SK-N-SH (cell line): ENCODE data around the gene RAB3C. TPM values are rescaled to one million over a fixed set of nuclear protein-coding genes. Genes with fewer than 3 reads are reported as not detected.
A peak's percentile ranks its signal among the peaks of the same experiment; 100 is the strongest.

Experiments used
- CTCF ChIA-PET: fragments of 300-600, 350-600 bp; formaldehyde crosslinking; extraction: SDS; loops from one replicate; lab custom pipeline; 2021; lab: Yijun Ruan, JAX
- POLR2A ChIA-PET: fragments of 350-600 bp; sonication (Branson Sonifier 250); formaldehyde crosslinking; extraction: SDS; loops from one replicate; lab custom pipeline; 2020; ENCODE audit warnings: antibody characterized with exemption, inconsistent platforms; lab: Yijun Ruan, JAX
- DNase-seq: peaks from one replicate; pipeline ENCODE4 v3.0.0; 2012
- H2AFZ ChIP-seq: fragments of 200-600 bp; sonication (generic); 2 replicates; pipeline ENCODE4 v1.8.1; 2016; ENCODE audit warnings: antibody characterized with exemption, mild to moderate bottlenecking, low read depth
- H3F3A ChIP-seq: fragments of 200-600 bp; sonication (generic); replicated peaks from 2 replicates; pipeline ENCODE3; 2016; ENCODE audit warnings: antibody characterized with exemption, mild to moderate bottlenecking; ENCODE audit not compliant: insufficient read depth
- H3K27ac ChIP-seq, 2 experiments: fragments of 200-500 bp in 1 of 2; fragments of 200-600 bp in 1 of 2; sonication (Bioruptor generic) in 1 of 2; sonication (generic), shearing (Covaris generic) in 1 of 2; 2 replicates each; pipeline versions ENCODE4 v1.5.1 to v1.6.1; 2014 to 2016; ENCODE audit warnings: low read depth in 2 of 2, inconsistent platforms in 1 of 2, low read length in 1 of 2, mild to moderate bottlenecking in 1 of 2, mixed read lengths in 1 of 2
- H3K27me3 ChIP-seq: fragments of 200-600 bp; sonication (generic), shearing (Covaris generic); 2 replicates; pipeline ENCODE4 v1.6.1; 2016; ENCODE audit warnings: mixed run types; ENCODE audit not compliant: insufficient read depth
- H3K36me3 ChIP-seq, 2 experiments: fragments of 200-500 bp in 1 of 2; fragments of 200-600 bp in 1 of 2; sonication (Bioruptor generic) in 1 of 2; sonication (generic) in 1 of 2; replicated peaks in 1 of 2; 2 replicates each; pipeline versions ENCODE3 to v1.5.1; 2014 to 2016; ENCODE audit warnings: low read length in 1 of 2, mild to moderate bottlenecking in 1 of 2; ENCODE audit not compliant: insufficient read depth in 2 of 2, control insufficient read depth in 1 of 2
- H3K4me1 ChIP-seq, 2 experiments: fragments of 200-500 bp in 1 of 2; fragments of 200-600 bp in 1 of 2; sonication (Bioruptor generic) in 1 of 2; sonication (generic), shearing (Covaris generic) in 1 of 2; 2 replicates each; pipeline versions ENCODE4 v1.5.1 to v1.6.1; 2014 to 2016; ENCODE audit warnings: low read depth in 1 of 2, low read length in 1 of 2, mixed run types in 1 of 2; ENCODE audit not compliant: insufficient read depth in 2 of 2, control insufficient read depth in 1 of 2
- H3K4me2 ChIP-seq: fragments of 200-600 bp; sonication (generic), shearing (Covaris generic); 2 replicates; pipeline ENCODE4 v1.6.1; 2017; ENCODE audit warnings: mixed run types
- H3K4me3 ChIP-seq, 2 experiments: fragments of 200-500 bp in 1 of 2; fragments of 200-600 bp in 1 of 2; sonication (Bioruptor generic) in 1 of 2; sonication (generic), shearing (Covaris generic) in 1 of 2; 2 replicates each; pipeline versions ENCODE4 v1.5.1 to v1.8.1; 2014 to 2016; ENCODE audit warnings: low read depth in 2 of 2, inconsistent platforms in 1 of 2, low read length in 1 of 2, mild to moderate bottlenecking in 1 of 2, mixed read lengths in 1 of 2, moderate library complexity in 1 of 2
- H3K79me2 ChIP-seq: fragments of 200-600 bp; sonication (generic); 2 replicates; pipeline ENCODE4 v1.8.1; 2017; ENCODE audit warnings: mild to moderate bottlenecking; ENCODE audit not compliant: insufficient read depth
- H3K9ac ChIP-seq: fragments of 200-600 bp; sonication (generic); 2 replicates; pipeline ENCODE4 v1.6.1; 2017; ENCODE audit warnings: mixed run types
- H3K9me2 ChIP-seq: fragments of 200-600 bp; sonication (generic); 2 replicates; pipeline ENCODE4 v1.6.1; 2017; ENCODE audit warnings: mixed run types
- H3K9me3 ChIP-seq: fragments of 200-600 bp; sonication (generic); 2 replicates; pipeline ENCODE4 v1.6.1; 2017; ENCODE audit warnings: mixed run types, mild to moderate bottlenecking, moderate library complexity
- H4K20me1 ChIP-seq: fragments of 200-600 bp; sonication (generic); 2 replicates; pipeline ENCODE4 v1.6.1; 2017; ENCODE audit warnings: mild to moderate bottlenecking, mixed run types; ENCODE audit not compliant: insufficient read depth
- CHD2 ChIP-seq: fragments of 150-350 bp; IDR thresholded peaks from 2 replicates; pipeline ENCODE4 v1.6.1; 2018; ENCODE audit warnings: low read length; ENCODE audit not compliant: partially characterized antibody
- CTCF ChIP-seq: fragments of 200-600 bp; sonication (generic); IDR thresholded peaks from 2 replicates; pipeline ENCODE4 v1.6.1; 2017; ENCODE audit warnings: antibody characterized with exemption, mild to moderate bottlenecking, moderate library complexity
- FOXJ3 ChIP-seq: sonication (generic); formaldehyde crosslinking; IDR thresholded peaks from 2 replicates; pipeline ENCODE4 v1.5.1; 2020; ENCODE audit warnings: mild to moderate bottlenecking, missing genetic modification reagents
- GATA2 ChIP-seq: sonication (generic); formaldehyde crosslinking; IDR thresholded peaks from 2 replicates; pipeline ENCODE4 v1.5.0; 2020; ENCODE audit warnings: mild to moderate bottlenecking, missing genetic modification reagents
- JUND ChIP-seq: IDR thresholded peaks from 2 replicates; pipeline ENCODE4 v1.4.0; 2012
- NRF1 ChIP-seq: IDR thresholded peaks from 2 replicates; pipeline ENCODE4 v1.6.1; 2012; ENCODE audit warnings: low read depth, mild to moderate bottlenecking, low read length
- POLR2AphosphoS5 ChIP-seq: IDR thresholded peaks from 2 replicates; pipeline ENCODE4 v1.6.1; 2012; ENCODE audit warnings: low read depth, low read length
- RAD21 ChIP-seq: IDR thresholded peaks from 2 replicates; pipeline ENCODE4 v1.6.1; 2012; ENCODE audit warnings: mild to moderate bottlenecking, low read length
- RXRA ChIP-seq: IDR thresholded peaks from 2 replicates; pipeline ENCODE4 v1.4.0; 2012; ENCODE audit warnings: low read depth, mild to moderate bottlenecking, borderline replicate concordance
- SIN3A ChIP-seq: IDR thresholded peaks from 2 replicates; pipeline ENCODE4 v1.6.1; 2012; ENCODE audit warnings: low read depth, mild to moderate bottlenecking, low read length, moderate library complexity, borderline replicate concordance
- SMC3 ChIP-seq: IDR thresholded peaks from 2 replicates; pipeline ENCODE4 v1.6.1; 2012; ENCODE audit warnings: low read depth, low read length, improper control_type of control experiment
- TCF12 ChIP-seq: IDR thresholded peaks from 2 replicates; pipeline ENCODE4 v1.4.0; 2012
- TEAD4 ChIP-seq: IDR thresholded peaks from 2 replicates; pipeline ENCODE4 v1.4.0; 2012; ENCODE audit warnings: mild to moderate bottlenecking, borderline replicate concordance; ENCODE audit not compliant: insufficient read depth
- USF1 ChIP-seq: IDR thresholded peaks from 2 replicates; pipeline ENCODE4 v1.4.0; 2012; ENCODE audit warnings: low read depth, borderline replicate concordance
- USF2 ChIP-seq: fragments of 150-350 bp; IDR thresholded peaks from 2 replicates; pipeline ENCODE4 v1.6.1; 2017; ENCODE audit warnings: antibody characterized with exemption, low read length, low read depth, borderline replicate concordance
- WGBS: methylation state at CpG from one replicate; pipeline ENCODE4 v1.1.6; 2017; ENCODE audit warnings: low lambda C conversion rate; 5-methylcytosine and 5-hydroxymethylcytosine counted together
- polyA plus RNA-seq, 3 experiments: library from polyadenylated mRNA; depleted of rRNA; stranded (reverse); fragments of >200 nt; gene quantifications; 2 replicates each; pipeline ENCODE4 v1.2.3, GENCODE V29; 2012

Gene RAB3C
- polyA plus RNA-seq, 1 of the 3 experiments (the other 2 are of a cell fraction), result 0.03 TPM

- no peak for DNase-seq
- no peak overlapping the region for H3K27ac ChIP-seq
- H3K79me2 ChIP-seq, result no peaks in the 10 kb centered on the region
- H3K4me1 ChIP-seq, result peaks cover 0 to 4% of the 10 kb centered on the region in 2 experiments; a peak in 1 of 4 replicates
- no peak overlapping the region for H2AFZ ChIP-seq
- no peaks in the 10 kb centered on the region for H3F3A ChIP-seq
- ChIA-PET POLR2A (no interaction called here), CTCF (interaction anchor here (0.6 to 3.6 kb wide), 10 partner anchors 8 to 301 kb away, joined by 3 to 14 read pairs (median 4); no protein-coding TSS in a partner anchor)
- no peak overlapping the region for H3K9ac ChIP-seq
- no peak overlapping the region for H3K4me2 ChIP-seq
- no peak overlapping the region for H3K4me3 ChIP-seq
- WGBS, result 56% methylated on average over 5 of the region's 5 CpGs
- no peaks in the 10 kb centered on the region for H4K20me1 ChIP-seq
- no peaks in the 10 kb centered on the region for H3K9me2 ChIP-seq
- no peaks in the 10 kb centered on the region for H3K27me3 ChIP-seq
- TF ChIP-seq TEAD4 (no peak), TCF12 (no peak), RAD21 (no peak), JUND (no peak), CHD2 (no peak), GATA2 (no peak), USF2 (no peak), FOXJ3 (no peak), SIN3A (no peak), NRF1 (no peak)
- TF ChIP-seq, all 33 proteins: peak for 0
- no peaks in the 10 kb centered on the region for H3K9me3 ChIP-seq
- no peaks in the 10 kb centered on the region for H3K36me3 ChIP-seq
These were observed 289.9 kb downstream of the RAB3C start for GRCh38 chr5:58872670-58873273.

- WGBS, result 69% methylated on average over 3 of the region's 3 CpGs
- H3K27me3 ChIP-seq, result no peaks in the 10 kb centered on the region
- POLR2A ChIA-PET, result no interaction called here
- no peak for DNase-seq
- no peaks in the 10 kb centered on the region for H4K20me1 ChIP-seq
- H3K9me2 ChIP-seq, result no peaks in the 10 kb centered on the region
- no peaks in the 10 kb centered on the region for H3K9me3 ChIP-seq
- no peak overlapping the region for H3K9ac ChIP-seq
- CTCF ChIA-PET, result interaction anchor here (1.4 to 3.6 kb wide), 4 partner anchors 11 to 25 kb away, joined by 3 to 13 read pairs (median 10); no protein-coding TSS in a partner anchor
- no peaks in the 10 kb centered on the region for H3K36me3 ChIP-seq
- H3K27ac ChIP-seq, result no peak overlapping the region
- H3K4me3 ChIP-seq, result no peak overlapping the region
- H3K4me1 ChIP-seq, result peaks cover 0 to 4% of the 10 kb centered on the region in 2 experiments; a peak in 1 of 4 replicates
- no peak overlapping the region for H3K4me2 ChIP-seq
- no peaks in the 10 kb centered on the region for H3K79me2 ChIP-seq
- TF ChIP-seq RXRA (no peak), SMC3 (no peak), CHD2 (no peak), CTCF (0 out of 2 replicates have a peak, but pooled peaks have one; percentile 6), USF1 (no peak), GATA2 (no peak), RAD21 (peak; percentile 20; the same call in 1 of the 2 replicates), POLR2AphosphoS5 (no peak)
- TF ChIP-seq, all 33 proteins: peak for 2
- Histone ChIP-seq H2AFZ (no peak overlapping the region), H3F3A (no peaks in the 10 kb centered on the region)
These were observed 292.7 kb downstream of the RAB3C start for GRCh38 chr5:58875599-58875998.
